HCT116 (cell line): ENCODE data around the gene CD96. TPM values are rescaled to one million over a fixed set of nuclear protein-coding genes. Genes with fewer than 3 reads are reported as not detected.

Experiments used
- ATAC-seq: fragments of 200-7000 bp; cut with Tn5 transposase; 2 replicates; pipeline ENCODE4 v1.9.1; 2020; ENCODE audit warnings: mild to moderate bottlenecking, moderate library complexity
- BruUV-seq: library from RNA; stranded (reverse); fragments of 400-500 nt; replicated peaks from 2 replicates; lab custom pipeline; 2021; lab: Mats Ljungman, UMichigan
- CTCF ChIA-PET: fragments of 300-600 bp; sonication (Branson Sonifier 250); formaldehyde crosslinking; loops from one replicate; lab custom pipeline; 2021; ENCODE audit warnings: antibody characterized with exemption; lab: Charles Lee
- POLR2A ChIA-PET: fragments of 300-600, 350-600 bp; sonication (Branson Sonifier 250); formaldehyde crosslinking; loops from one replicate; lab custom pipeline; 2021; ENCODE audit warnings: antibody characterized with exemption; lab: Charles Lee
- RAD21 ChIA-PET, 2 experiments: fragments of 300-600 bp; sonication (Branson Sonifier 250); formaldehyde crosslinking; loops; one replicate each; lab custom pipeline; 2023; ENCODE audit warnings: low total read pairs in 2 of 2; ENCODE audit not compliant: uncharacterized antibody in 2 of 2, unreplicated experiment in 2 of 2, low non-redundant PET in 1 of 2; lab: Charles Lee
- DNase-seq: peaks from one replicate; pipeline ENCODE4 v3.0.0-alpha.2; 2010; ENCODE audit warnings: low read depth, low spot score
- H2AFZ ChIP-seq: fragments of 200-600 bp; shearing (Covaris generic), sonication (generic); 2 replicates; pipeline ENCODE4 v1.6.1; 2017; ENCODE audit warnings: low read depth, mixed run types, mixed read lengths, antibody characterized with exemption, low read length; ENCODE audit not compliant: poor library complexity, severe bottlenecking
- H3K27ac ChIP-seq: 2 replicates; pipeline ENCODE4 v1.5.1; 2012; ENCODE audit warnings: low read depth, low read length
- H3K27me3 ChIP-seq: fragments of 200-600 bp; sonication (generic); 2 replicates; pipeline ENCODE4 v1.6.1; 2016; ENCODE audit warnings: mixed run types, low read length, mixed read lengths; ENCODE audit not compliant: insufficient read depth
- H3K36me3 ChIP-seq, 2 experiments: fragments of 200-500 bp in 1 of 2; fragments of 200-600 bp in 1 of 2; sonication (Bioruptor generic) in 1 of 2; sonication (generic) in 1 of 2; 2 replicates each; pipeline versions ENCODE4 v1.5.1 to v1.6.1; 2014 to 2016; ENCODE audit warnings: low read length in 2 of 2, inconsistent platforms in 1 of 2, mixed read lengths in 1 of 2, mixed run types in 1 of 2; ENCODE audit not compliant: insufficient read depth in 2 of 2, control insufficient read depth in 1 of 2
- H3K4me1 ChIP-seq, 2 experiments: fragments of 200-600 bp in 1 of 2; sonication (generic) in 1 of 2; 2 replicates each; pipeline versions ENCODE4 v1.5.1 to v1.6.1; 2012 to 2017; ENCODE audit warnings: low read length in 2 of 2, inconsistent platforms in 1 of 2, mild to moderate bottlenecking in 1 of 2, mixed read lengths in 1 of 2, mixed run types in 1 of 2, moderate library complexity in 1 of 2; ENCODE audit not compliant: insufficient read depth in 2 of 2, control insufficient read depth in 1 of 2
- H3K4me2 ChIP-seq: fragments of 200-600 bp; sonication (generic); 2 replicates; pipeline ENCODE4 v1.6.1; 2017; ENCODE audit warnings: mixed run types, low read length, mixed read lengths
- H3K4me3 ChIP-seq, 2 experiments: fragments of 200-600 bp in 1 of 2; sonication (generic) in 1 of 2; replicated peaks in 1 of 2; 2 replicates each; pipeline ENCODE4 v1.5.1; 2011 to 2016; ENCODE audit warnings: low read length in 2 of 2, control low read depth in 1 of 2, low read depth in 1 of 2, mild to moderate bottlenecking in 1 of 2, mixed read lengths in 1 of 2, mixed run types in 1 of 2
- H3K79me2 ChIP-seq: fragments of 200-600 bp; sonication (generic); 2 replicates; pipeline ENCODE4 v1.6.1; 2017; ENCODE audit warnings: mild to moderate bottlenecking, mixed run types, low read length, moderate library complexity, mixed read lengths; ENCODE audit not compliant: insufficient read depth
- H3K9ac ChIP-seq: fragments of 200-600 bp; sonication (generic); 2 replicates; pipeline ENCODE4 v1.6.1; 2016; ENCODE audit warnings: low read length, mixed read lengths
- H3K9me2 ChIP-seq: fragments of 200-600 bp; sonication (generic), shearing (Covaris generic); 2 replicates; pipeline ENCODE4 v1.6.1; 2017; ENCODE audit warnings: mixed run types, mild to moderate bottlenecking, moderate library complexity; ENCODE audit not compliant: insufficient read depth
- H3K9me3 ChIP-seq, 2 experiments: fragments of 200-500 bp in 1 of 2; fragments of 200-600 bp in 1 of 2; sonication (Bioruptor generic) in 1 of 2; sonication (generic) in 1 of 2; 2 replicates each; pipeline ENCODE4 v1.6.1; 2014 to 2017; ENCODE audit warnings: low read length in 2 of 2, mixed read lengths in 2 of 2, inconsistent platforms in 1 of 2, low read depth in 1 of 2, mild to moderate bottlenecking in 1 of 2, mixed run types in 1 of 2, moderate library complexity in 1 of 2; ENCODE audit not compliant: control insufficient read depth in 1 of 2, insufficient read depth in 1 of 2
- H4K20me1 ChIP-seq: fragments of 200-600 bp; sonication (generic), shearing (Covaris generic); 2 replicates; pipeline ENCODE4 v1.6.1; 2017; ENCODE audit warnings: mixed run types, mild to moderate bottlenecking, moderate library complexity; ENCODE audit not compliant: insufficient read depth
- EGR1 ChIP-seq: IDR thresholded peaks from 2 replicates; pipeline ENCODE4 v1.6.1; 2012; ENCODE audit warnings: low read depth
- EZH2 ChIP-seq: fragments of 200-600 bp; sonication (generic); IDR thresholded peaks from 2 replicates; pipeline ENCODE4 v1.6.1; 2017; ENCODE audit warnings: antibody characterized with exemption, mixed run types
- EZH2phosphoT487 ChIP-seq: fragments of 200-600 bp; IDR thresholded peaks from 2 replicates; pipeline ENCODE4 v1.6.1; 2018; ENCODE audit warnings: antibody characterized with exemption, borderline replicate concordance
- FOSL1 ChIP-seq: IDR thresholded peaks from 2 replicates; pipeline ENCODE4 v1.6.1; 2012; ENCODE audit warnings: low read depth
- JUND ChIP-seq: IDR thresholded peaks from 2 replicates; pipeline ENCODE4 v1.6.1; 2012
- POLR2A ChIP-seq: IDR thresholded peaks from 2 replicates; pipeline ENCODE4 v1.7.0; 2011; ENCODE audit warnings: borderline replicate concordance; ENCODE audit not compliant: insufficient read depth, insufficient read length; ENCODE audit errors: extremely low read depth
- RAD21 ChIP-seq: IDR thresholded peaks from 2 replicates; pipeline ENCODE4 v1.6.1; 2012; ENCODE audit warnings: low read depth, mild to moderate bottlenecking
- SIN3A ChIP-seq: IDR thresholded peaks from 2 replicates; pipeline ENCODE4 v1.6.1; 2012; ENCODE audit warnings: low read depth
- SP1 ChIP-seq: IDR thresholded peaks from 2 replicates; pipeline ENCODE4 v1.6.1; 2012; ENCODE audit warnings: low read depth
- SRF ChIP-seq: IDR thresholded peaks from 2 replicates; pipeline ENCODE4 v1.6.1; 2012; ENCODE audit warnings: low read depth
- ZFX ChIP-seq: fragments of 450-650 bp; IDR thresholded peaks from 2 replicates; pipeline ENCODE4 v1.6.1; 2017
- ZNF274 ChIP-seq: fragments of 200-500 bp; sonication (Bioruptor generic); IDR thresholded peaks from 2 replicates; pipeline ENCODE4 v1.6.1; 2014; ENCODE audit warnings: mild to moderate bottlenecking, low read depth, low read length, inconsistent platforms
- intact Hi-C: fragments of 100-400 bp; cut with micrococcal nuclease; formaldehyde crosslinking; loops from 2 replicates; pipeline ENCODE4 v1.10.0; 2022
- total RNA-seq: library from RNA; stranded (reverse); gene quantifications from one replicate; pipeline ENCODE4 v1.2.1, GENCODE V29; 2021; ENCODE audit not compliant: unreplicated experiment
- TF ChIP-seq, protein P1 (sequence below): IDR thresholded peaks from 2 replicates; pipeline ENCODE4 v1.6.1; 2012
- TF ChIP-seq, protein P2 (sequence below): IDR thresholded peaks from 2 replicates; pipeline ENCODE4 v1.6.1; 2011; ENCODE audit warnings: mild to moderate bottlenecking, low read length, moderate library complexity; ENCODE audit not compliant: insufficient replicate concordance; ENCODE audit errors: extremely low read depth
- TF ChIP-seq, protein P3 (sequence below): IDR thresholded peaks from 2 replicates; pipeline ENCODE4 v1.6.1; 2012; ENCODE audit warnings: low read depth

CD96 gene
- total RNA-seq, 1 experiment from 2014 or later = 0.42 TPM

DNA sequence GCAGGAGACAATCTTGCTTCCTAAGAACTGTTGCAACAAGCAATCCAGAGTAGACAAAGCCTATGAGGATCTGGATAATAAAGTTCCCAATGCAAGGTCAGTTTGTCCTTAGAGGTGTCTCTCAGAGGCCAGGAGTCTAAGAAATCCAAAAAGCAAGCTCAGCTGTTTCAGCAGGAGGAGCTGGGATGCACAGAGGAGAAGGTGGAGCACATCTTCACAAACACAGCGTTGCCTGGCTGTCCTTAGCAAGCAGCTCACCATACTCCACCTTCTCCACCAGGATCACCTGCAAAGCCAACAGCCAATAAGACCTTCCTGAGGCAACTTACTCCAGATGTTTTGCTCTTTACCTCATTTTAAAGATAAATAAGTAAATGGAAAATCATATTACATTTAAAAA, 52.8 kb downstream of the CD96 start:
- ChIA-PET CTCF (no interaction called here), POLR2A (no interaction called here)

More for the DNA sequence above, 52.8 kb downstream of the CD96 start:
- no peaks in the 10 kb centered on the region for H4K20me1 ChIP-seq
- no peaks in the 10 kb centered on the region for H3K9me3 ChIP-seq
- peak overlapping the region; percentile 52 for H3K9ac ChIP-seq
- no peak overlapping the region for H2AFZ ChIP-seq
- intact Hi-C loops = loop anchor here (10.0 kb wide), 1 partner anchor 280 kb away; no protein-coding TSS in a partner anchor
- peaks cover 26% of the 10 kb centered on the region for H3K79me2 ChIP-seq
- no peak for DNase-seq
- TSS peak; percentile 81 for BruUV-seq
- peak overlapping the region; percentile 67 for H3K4me2 ChIP-seq
- no peaks in the 10 kb centered on the region for H3K27me3 ChIP-seq
- H3K36me3 ChIP-seq = no peaks in the 10 kb centered on the region
- peak overlapping the region; percentile 60 for H3K27ac ChIP-seq
- RAD21 ChIA-PET = no interaction called here
- peak; percentile 59 for ATAC-seq
- peaks cover 28 to 63% of the 10 kb centered on the region in 2 experiments for H3K4me1 ChIP-seq
- peak overlapping the region; percentile 2 to 44 for H3K4me3 ChIP-seq
- no peaks in the 10 kb centered on the region for H3K9me2 ChIP-seq
- TF ChIP-seq EGR1 (no peak), JUND (no peak), EZH2 (no peak), FOSL1 (no peak), RAD21 (no peak), EZH2phosphoT487 (no peak), SRF (no peak), POLR2A (no peak), ZNF274 (no peak), SP1 (no peak), SIN3A (no peak), ZFX (no peak)
- TF ChIP-seq, protein P1, sequence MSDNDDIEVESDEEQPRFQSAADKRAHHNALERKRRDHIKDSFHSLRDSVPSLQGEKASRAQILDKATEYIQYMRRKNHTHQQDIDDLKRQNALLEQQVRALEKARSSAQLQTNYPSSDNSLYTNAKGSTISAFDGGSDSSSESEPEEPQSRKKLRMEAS = no peak
- TF ChIP-seq, protein P2, sequence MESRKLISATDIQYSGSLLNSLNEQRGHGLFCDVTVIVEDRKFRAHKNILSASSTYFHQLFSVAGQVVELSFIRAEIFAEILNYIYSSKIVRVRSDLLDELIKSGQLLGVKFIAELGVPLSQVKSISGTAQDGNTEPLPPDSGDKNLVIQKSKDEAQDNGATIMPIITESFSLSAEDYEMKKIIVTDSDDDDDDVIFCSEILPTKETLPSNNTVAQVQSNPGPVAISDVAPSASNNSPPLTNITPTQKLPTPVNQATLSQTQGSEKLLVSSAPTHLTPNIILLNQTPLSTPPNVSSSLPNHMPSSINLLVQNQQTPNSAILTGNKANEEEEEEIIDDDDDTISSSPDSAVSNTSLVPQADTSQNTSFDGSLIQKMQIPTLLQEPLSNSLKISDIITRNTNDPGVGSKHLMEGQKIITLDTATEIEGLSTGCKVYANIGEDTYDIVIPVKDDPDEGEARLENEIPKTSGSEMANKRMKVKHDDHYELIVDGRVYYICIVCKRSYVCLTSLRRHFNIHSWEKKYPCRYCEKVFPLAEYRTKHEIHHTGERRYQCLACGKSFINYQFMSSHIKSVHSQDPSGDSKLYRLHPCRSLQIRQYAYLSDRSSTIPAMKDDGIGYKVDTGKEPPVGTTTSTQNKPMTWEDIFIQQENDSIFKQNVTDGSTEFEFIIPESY = no peak
- TF ChIP-seq, protein P3, sequence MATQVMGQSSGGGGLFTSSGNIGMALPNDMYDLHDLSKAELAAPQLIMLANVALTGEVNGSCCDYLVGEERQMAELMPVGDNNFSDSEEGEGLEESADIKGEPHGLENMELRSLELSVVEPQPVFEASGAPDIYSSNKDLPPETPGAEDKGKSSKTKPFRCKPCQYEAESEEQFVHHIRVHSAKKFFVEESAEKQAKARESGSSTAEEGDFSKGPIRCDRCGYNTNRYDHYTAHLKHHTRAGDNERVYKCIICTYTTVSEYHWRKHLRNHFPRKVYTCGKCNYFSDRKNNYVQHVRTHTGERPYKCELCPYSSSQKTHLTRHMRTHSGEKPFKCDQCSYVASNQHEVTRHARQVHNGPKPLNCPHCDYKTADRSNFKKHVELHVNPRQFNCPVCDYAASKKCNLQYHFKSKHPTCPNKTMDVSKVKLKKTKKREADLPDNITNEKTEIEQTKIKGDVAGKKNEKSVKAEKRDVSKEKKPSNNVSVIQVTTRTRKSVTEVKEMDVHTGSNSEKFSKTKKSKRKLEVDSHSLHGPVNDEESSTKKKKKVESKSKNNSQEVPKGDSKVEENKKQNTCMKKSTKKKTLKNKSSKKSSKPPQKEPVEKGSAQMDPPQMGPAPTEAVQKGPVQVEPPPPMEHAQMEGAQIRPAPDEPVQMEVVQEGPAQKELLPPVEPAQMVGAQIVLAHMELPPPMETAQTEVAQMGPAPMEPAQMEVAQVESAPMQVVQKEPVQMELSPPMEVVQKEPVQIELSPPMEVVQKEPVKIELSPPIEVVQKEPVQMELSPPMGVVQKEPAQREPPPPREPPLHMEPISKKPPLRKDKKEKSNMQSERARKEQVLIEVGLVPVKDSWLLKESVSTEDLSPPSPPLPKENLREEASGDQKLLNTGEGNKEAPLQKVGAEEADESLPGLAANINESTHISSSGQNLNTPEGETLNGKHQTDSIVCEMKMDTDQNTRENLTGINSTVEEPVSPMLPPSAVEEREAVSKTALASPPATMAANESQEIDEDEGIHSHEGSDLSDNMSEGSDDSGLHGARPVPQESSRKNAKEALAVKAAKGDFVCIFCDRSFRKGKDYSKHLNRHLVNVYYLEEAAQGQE = no peak
